ENCODE data around the gene KLF7.
"Not testable (repeated sequence)": the region's sequence is repeated elsewhere in the genome, so short reads cannot be mapped to it uniquely, and the experiment has no call there.

KLF7 gene

GRCh38 chr2:207041279-207041678 lies 124.5 kb downstream of the KLF7 start:
- H3K27ac ChIP-seq = no peak overlapping the region
- TF ChIP-seq, protein P1, sequence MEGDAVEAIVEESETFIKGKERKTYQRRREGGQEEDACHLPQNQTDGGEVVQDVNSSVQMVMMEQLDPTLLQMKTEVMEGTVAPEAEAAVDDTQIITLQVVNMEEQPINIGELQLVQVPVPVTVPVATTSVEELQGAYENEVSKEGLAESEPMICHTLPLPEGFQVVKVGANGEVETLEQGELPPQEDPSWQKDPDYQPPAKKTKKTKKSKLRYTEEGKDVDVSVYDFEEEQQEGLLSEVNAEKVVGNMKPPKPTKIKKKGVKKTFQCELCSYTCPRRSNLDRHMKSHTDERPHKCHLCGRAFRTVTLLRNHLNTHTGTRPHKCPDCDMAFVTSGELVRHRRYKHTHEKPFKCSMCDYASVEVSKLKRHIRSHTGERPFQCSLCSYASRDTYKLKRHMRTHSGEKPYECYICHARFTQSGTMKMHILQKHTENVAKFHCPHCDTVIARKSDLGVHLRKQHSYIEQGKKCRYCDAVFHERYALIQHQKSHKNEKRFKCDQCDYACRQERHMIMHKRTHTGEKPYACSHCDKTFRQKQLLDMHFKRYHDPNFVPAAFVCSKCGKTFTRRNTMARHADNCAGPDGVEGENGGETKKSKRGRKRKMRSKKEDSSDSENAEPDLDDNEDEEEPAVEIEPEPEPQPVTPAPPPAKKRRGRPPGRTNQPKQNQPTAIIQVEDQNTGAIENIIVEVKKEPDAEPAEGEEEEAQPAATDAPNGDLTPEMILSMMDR (IDR thresholded peaks at IDR 0.05) = no peak
- no peak for TF ChIP-seq ZFX (IDR thresholded peaks at IDR 0.05; ENCODE audit: borderline replicate concordance)

DNA sequence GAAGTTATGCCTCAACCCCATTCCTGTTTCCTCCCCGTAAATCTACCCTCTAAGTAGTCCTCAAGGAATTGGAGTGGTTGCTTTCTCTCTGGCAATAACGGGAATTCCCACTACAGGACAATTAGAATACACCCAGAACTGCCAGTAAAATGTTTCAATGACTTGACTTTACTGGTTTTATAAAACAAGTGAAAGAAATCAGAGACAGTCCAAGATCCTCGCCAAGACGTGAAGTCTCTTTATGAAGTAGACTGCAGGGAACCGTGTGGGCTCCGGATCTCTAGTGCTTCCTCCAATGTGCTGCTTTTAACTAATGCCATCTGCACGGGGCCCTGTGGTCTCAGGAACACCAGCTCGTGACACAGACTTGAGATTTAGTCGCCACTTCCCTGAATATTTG lies 125.1 kb downstream of the KLF7 start:
- TF ChIP-seq, protein P1 (IDR thresholded peaks at IDR 0.05) = no peak
- TF ChIP-seq ZFX (IDR thresholded peaks at IDR 0.05; ENCODE audit: borderline replicate concordance) = no peak
- no peak overlapping the region for H3K27ac ChIP-seq

DNA sequence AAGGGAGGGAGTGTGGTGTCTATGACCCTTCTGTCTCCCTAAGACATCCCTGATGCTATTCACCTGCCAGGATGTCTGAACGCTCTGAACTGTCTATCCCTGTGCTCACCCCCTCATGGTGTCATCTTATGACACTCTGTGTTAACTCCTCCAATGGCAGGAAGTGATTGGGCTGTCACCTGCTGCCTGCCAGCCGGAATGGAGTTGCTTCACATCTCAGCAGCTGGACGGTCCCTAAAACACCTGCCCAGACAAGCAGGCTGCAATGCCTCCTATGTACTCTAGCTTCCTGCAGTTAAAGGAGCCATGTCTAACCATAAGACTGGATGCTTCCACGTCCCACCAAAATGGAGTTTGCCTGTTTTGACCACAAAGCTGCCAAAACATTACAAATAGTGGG lies 126.5 kb downstream of the KLF7 start:
- TF ChIP-seq ZFX (IDR thresholded peaks at IDR 0.05; ENCODE audit: borderline replicate concordance) = no peak
- TF ChIP-seq, protein P1 (IDR thresholded peaks at IDR 0.05) = no peak
- no peak overlapping the region for H3K27ac ChIP-seq

DNA sequence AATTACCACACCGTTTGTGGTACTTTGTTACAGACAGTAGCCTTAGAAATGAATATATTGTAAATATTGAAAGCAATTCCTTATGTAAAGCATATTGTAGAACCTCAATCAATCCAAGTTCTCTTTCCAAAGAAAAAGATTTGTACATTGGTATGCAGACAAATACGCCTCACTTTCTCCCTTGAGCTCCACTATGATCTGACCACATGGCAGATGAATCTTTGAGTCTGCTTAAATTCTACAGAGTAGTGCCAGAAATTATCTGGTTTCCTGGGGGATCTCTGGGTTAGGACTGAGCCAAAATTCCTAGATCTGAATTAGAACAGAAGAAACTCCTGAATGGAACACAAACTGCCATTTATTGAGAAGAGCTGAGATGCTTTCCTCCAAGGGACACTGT lies 127.4 kb downstream of the KLF7 start:
- H3K27ac ChIP-seq = no peak overlapping the region
- TF ChIP-seq, protein P1 (IDR thresholded peaks at IDR 0.05) = no peak

- TF ChIP-seq, protein P1 (IDR thresholded peaks at IDR 0.05) = no peak
- no peak for TF ChIP-seq ZFX (IDR thresholded peaks at IDR 0.05; ENCODE audit: borderline replicate concordance)
- H3K27ac ChIP-seq = no peak overlapping the region
Measured at GRCh38 chr2:207037896-207038295, 127.9 kb downstream of the KLF7 start.

DNA sequence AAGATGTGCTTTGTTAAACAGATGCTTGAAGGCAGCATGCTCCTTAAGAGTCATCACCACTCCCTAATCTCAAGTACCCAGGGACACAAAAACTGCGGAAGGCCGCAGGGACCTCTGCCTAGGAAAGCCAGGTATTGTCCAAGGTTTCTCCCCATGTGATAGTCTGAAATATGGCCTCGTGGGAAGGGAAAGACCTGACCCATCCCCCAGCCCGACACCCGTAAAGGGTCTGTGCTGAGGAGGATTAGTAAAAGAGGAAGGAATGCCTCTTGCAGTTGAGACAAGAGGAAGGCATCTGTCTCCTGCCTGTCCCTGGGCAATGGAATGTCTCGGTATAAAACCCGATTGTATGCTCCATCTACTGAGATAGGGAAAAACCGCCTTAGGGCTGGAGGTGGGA lies 128.7 kb downstream of the KLF7 start:
- H3K27ac ChIP-seq = not testable (repeated sequence)

DNA sequence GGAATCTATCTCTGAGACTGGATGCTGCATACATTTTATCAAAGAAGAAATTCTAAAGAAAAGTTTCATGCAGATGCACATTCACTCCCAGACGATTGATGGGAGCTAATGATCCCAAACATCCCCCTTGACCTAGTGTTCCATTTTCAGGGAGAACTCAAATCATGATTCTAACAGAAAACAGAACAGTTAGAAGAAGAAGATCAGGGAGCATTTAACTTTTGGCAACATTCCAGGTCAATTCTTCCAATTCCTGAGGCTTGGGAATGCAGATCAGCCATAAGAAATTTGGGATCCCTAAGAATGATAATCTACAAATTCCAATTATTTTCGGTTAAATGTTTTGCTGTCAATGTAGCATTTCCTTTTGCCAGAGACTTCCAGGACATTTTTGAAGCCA lies 129.9 kb downstream of the KLF7 start:
- no peak overlapping the region for H3K27ac ChIP-seq
- no peak for TF ChIP-seq ZFX (IDR thresholded peaks at IDR 0.05; ENCODE audit: borderline replicate concordance)
- TF ChIP-seq, protein P1 (IDR thresholded peaks at IDR 0.05) = no peak

DNA sequence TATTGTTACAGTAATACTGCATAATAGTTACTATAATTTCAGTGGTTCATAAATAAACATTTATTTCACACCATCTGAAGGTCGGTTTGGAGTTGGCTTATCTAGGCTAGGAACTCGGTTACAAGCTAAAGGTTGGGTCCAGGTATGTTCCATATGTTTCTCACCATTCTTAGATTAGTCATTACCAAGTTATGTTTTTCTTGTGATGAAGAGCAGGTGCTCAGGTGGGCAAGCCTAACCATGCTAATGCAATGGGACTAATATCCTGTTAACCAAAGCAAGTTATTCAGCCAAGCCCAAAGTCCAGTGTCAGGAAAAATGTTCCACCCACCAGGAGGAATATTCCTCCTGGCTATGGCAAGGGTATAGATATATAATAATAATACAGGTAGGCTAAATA lies 133.3 kb downstream of the KLF7 start:
- no peak for TF ChIP-seq ZFX (IDR thresholded peaks at IDR 0.05; ENCODE audit: borderline replicate concordance)
- TF ChIP-seq, protein P1 (IDR thresholded peaks at IDR 0.05) = no peak
- no peak overlapping the region for H3K27ac ChIP-seq

Measured in 22Rv1 (cell line).